Retina (tissue), 1 donor: Measurements from ENCODE around the gene PRR3.
"Not testable (repeated sequence)": the region's sequence is repeated elsewhere in the genome, so short reads cannot be mapped to it uniquely, and the experiment has no call there.

ENCODE experiments used
- DNase-seq: peaks from one replicate; pipeline ENCODE4 v3.0.0-alpha.2; 2016

The PRR3 gene, protein sequence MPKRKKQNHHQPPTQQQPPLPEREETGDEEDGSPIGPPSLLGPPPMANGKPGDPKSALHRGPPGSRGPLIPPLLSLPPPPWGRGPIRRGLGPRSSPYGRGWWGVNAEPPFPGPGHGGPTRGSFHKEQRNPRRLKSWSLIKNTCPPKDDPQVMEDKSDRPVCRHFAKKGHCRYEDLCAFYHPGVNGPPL

DNA sequence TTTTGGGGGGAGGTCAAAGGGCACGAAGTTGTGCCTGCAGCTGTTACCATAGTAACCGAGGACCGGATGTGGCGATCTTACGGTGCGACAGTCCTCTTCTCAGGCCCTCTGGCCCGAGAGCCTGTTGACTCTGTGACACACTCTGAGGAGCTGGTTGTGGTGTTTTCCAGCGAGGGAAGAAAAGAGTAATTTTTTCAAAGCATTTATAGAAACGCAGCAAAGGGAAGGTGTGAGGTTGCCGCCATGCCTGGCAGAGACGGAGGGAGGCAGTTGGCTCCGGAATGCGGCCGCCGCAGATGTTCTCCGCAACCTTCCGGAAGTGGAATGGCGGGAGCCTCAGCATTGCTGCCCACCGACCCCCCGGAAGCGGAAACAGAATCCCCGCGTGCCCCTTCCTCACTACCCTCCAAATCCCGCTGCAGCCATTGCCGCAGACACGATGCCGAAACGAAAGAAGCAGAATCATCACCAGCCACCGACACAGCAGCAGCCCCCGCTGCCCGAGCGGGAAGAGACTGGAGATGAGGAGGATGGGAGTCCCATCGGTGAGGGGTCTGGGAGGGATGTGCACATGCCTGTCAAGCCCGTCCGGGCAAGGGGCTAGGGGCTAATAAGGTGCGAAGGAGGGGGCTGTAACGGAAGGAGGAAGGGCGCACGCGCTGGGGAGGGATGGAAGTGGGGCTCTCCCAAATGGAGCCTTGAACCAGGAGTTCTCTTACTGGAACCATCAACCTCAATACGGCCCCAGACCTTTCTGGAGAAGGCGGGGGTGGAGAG is at the start of gene PRR3:
Gene PRR3, plus strand, starts transcription at position 390 of the 777 bp plus-strand sequence. Its CDS starts 50 bp downstream, at position 440.
- peak; percentile 99 for DNase-seq

DNA sequence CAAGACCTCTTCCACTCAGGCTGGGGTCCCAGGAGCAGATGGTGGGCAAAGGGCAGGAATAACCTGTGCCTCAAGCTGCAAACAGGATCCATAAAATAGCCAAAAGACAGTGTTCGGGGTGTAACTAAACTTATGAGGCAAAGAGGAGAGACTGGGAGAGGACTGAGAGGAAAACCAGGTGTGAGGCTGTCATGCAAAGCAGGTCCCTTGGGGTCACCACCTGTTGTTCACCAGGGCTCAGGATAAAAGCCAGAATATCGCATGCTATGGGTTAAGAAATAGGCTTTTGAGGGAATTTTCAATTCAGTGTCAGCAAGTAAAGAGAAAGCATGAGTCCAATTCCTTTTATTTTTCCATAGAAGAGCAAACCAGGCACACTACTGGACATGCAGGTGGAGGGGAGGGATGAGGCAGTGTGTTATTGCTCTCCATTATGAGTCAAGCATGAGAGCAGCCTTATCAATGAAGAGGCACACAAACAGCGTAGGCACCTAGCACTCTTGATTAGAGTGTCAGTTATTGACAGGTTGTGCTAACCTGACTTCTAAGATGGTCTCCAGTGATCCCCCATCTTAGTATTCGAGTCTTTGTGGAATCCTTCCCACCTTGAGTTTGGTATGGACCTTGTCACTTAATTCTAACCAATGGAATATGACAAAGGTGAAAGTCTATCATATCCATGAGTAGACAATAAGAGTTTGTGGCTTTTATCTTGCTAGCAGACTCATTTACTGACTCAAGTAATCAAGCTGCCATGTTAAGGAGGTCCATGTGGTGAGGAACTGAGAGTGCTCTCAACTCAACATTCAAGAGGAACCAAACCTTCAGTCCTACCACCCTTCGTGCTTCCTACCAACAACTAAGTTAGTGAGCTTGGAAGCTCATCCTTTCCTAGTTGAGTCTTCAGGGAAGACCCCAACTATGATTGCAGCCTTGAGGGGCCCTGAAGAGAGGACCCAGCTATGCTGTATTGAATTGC is 49.0 kb upstream of the PRR3 start:
- no peak for DNase-seq

DNA sequence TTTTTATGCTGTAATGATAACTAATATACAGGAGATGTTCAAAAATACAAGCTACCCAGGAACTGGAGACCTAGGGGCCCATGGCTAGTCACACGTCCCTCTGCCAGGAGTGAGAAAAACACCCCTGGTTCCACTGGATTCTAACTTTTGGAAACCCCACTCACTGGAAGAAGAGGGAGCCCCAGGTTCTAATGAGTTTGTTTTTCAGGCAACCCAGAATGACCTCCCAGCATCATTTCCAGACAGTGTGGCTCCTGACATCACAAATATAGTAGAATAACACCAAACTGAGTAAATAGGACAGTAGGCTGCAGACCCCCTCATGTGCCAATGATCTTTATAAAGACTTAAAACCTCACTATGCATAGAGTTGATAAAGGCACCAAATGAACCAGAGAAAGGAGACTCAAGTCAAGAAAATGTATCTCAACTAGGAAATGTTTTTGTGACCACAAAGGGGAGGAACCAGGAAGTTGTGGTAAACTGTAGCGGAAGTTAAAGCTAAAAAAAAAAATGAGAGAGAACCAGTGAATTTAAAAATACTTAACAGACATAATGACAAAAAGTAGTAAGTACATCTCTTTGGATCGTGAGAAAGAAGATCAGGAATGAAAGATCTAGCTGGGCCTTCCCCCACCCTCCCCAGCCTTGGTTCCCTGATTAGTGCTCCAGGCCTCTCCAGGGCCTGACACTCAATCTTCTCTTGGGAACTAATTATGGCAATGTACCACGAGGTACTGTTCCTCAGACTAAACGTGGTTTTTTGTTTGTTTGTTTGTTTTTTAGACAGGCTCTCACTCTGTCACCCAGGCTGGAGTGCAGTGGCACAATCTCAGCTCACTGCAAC is 48.0 kb upstream of the PRR3 start:
- DNase-seq = no peak

DNA sequence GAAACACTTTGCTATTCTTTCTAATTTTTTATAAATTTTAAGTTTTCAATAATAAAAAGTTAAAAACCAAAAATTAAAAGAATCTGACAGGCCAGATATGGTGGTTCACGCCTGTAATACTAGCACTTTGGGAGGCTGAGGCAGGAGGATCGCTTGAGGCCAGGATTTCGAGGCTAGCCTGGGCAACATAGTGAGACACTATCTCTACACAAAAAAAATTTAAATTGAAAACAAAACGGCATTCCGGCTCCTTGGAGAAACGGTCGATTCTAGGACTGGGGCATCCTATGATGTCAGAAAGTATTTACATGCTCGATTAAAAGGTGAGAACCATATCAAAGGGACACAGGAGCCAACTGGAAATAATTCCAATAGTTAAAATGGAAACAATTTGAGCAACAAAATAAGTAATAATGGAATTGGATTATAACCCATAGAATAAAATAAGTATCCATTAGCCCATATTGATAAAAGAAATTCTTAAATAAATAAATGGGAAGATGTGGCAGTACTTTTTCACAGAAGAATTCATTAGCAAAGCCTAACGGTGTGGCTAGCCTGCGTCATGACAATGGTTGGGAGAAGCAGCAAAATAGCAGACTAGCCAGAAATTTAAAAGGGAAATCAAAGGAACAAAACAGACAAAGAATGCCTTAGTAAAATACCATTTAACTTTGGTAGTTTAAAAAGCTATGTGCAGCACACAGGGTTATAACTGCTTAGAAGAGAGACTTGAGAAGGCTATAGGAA is 46.5 kb upstream of the PRR3 start:
- no peak for DNase-seq

DNA sequence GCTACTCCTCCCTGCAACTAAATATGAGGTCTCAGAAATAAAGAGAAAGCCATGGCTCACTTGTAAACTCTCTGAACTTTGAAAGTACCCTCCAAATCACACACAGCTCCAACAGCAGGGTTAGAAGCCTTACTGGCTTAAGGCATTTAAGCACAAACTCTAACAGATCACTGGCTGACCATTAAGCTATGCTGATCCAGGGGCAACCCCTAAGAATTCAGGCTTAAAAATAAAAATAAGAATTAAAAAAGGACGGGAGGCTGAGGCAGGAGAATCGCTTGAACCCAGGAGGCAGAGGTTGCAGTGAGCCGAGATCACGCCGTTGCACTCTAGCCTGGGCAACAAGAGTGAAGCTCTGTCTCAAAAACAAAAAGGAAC is 45.9 kb upstream of the PRR3 start:
- DNase-seq = no peak

DNA sequence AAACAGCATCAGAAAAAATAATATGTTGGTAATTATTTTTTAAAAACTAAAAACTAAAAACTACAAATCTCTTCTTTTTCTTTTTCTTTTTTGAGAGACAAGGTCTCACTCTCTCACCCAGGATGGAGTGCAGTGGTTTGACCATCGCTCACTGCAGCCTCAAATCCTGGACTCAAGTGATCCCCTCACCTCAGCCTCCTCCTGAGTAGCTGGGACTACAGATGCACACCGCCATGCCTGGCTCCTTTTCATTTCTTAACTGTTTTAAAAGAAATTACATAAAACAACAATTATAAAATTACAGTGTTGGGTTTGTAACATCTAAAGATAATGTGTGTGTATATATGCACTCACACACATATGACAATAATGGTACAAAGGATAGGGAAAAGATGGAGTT is 43.6 kb upstream of the PRR3 start:
- DNase-seq = no peak

DNA sequence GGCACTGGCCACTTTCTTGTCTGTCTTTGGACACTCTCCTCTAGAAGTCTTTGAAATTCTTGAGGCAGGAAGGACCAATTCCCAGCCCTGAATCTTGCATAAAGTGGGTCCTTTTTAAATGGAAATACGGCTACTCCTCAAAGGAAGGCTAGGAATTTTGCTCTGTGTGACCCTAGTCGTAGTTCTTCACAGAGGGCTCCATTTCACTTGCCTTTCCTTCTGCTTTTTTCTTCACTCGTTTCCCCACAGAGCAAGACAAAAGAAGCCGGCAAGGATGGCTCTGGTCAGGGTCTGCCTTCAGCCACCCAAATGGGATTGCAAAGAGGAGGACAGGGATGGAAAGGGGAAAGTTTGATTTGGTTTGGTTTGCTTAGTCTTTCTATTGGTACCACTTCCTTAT is 42.0 kb upstream of the PRR3 start:
- DNase-seq = no peak

DNA sequence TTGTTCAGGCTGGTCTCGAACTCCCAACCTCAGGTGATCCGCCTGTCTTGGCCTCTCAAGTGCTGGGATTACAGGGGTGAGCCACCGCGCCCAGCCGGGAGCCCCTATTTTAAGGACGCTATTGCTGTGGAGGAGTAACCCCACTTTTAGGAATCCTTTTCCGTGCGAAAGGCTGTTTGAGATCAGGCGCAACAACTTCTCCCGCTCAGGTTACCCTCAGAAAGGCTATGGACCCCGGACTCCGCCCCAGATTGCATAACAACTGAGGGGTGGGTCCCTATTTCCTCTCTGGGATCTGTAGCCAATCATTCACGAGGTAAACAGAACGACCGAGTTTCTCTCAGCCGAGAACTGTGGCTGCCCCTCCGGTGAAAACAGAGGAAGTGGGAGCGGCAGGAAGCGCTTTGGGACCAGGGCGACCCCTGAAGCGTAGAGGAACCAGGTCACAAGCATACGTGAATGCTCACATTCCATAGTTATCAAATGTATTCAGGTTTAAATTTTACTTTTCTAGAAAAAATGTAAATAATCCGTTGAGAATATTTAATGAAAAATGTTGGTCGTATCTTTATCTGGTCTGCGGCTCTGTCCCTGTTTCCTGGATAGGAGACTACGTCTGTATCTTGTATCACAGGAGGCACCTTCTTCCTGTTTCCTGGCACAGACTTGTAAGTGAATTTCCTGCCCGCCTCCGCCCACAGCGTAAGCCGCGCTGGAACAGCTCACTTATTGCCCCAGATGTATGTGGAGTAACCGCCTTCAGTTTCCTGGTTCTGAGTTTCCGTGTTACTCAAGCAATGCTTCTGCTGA is 40.9 kb upstream of the PRR3 start:
- peak; percentile 77 for DNase-seq

DNA sequence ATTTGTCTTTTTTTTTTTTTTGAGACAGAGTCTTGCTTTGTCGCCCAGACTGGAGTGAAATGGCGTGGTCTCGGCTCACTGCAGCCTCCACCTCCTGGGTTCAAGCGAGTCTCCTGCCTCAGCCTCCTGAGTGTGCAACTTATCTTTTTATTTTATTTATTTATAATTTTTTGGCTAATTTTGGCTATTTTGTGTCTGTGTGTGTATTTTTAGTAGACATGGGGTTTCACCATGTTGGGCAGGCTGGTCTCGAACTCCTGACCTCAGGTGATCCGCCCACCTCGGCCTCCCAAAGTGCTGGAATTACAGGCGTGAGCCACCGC is 40.4 kb upstream of the PRR3 start:
- DNase-seq = not testable (repeated sequence)

DNA sequence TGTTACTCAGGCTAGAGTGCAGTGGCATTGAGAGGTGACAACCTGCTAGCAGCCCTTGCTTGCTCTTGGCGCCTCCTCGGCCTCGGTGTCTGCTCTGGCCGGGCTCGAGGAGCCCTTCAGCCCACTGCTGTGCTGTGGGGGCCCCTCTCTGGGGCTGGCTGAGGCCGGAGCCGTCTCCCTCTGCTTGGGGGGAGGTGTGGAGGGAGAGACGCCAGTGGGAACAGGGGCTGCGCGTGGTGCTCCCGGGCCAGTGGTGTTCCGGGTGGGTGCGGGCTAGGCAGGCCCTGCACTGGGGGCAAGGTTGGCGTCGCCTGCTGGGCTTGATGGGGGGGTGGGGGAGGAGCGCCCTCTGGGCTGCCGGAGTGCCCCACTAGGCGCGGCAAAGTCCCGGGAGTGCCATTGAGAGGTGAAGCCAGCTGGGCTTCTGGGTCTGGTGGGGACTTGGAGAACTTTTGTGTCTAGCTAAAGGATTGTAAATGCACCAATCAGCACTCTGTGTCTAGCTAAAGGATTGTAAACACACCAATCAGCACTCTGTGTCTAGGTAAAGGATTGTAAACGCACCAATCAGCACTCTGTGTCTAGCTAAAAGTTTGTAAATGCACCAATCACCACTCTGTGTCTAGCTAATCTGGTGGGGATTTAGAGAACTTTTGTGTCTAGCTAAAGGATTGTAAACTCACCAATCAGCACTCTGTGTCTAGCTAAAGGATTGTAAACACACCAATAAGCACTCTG is 39.2 kb upstream of the PRR3 start:
- DNase-seq = not testable (repeated sequence)

DNA sequence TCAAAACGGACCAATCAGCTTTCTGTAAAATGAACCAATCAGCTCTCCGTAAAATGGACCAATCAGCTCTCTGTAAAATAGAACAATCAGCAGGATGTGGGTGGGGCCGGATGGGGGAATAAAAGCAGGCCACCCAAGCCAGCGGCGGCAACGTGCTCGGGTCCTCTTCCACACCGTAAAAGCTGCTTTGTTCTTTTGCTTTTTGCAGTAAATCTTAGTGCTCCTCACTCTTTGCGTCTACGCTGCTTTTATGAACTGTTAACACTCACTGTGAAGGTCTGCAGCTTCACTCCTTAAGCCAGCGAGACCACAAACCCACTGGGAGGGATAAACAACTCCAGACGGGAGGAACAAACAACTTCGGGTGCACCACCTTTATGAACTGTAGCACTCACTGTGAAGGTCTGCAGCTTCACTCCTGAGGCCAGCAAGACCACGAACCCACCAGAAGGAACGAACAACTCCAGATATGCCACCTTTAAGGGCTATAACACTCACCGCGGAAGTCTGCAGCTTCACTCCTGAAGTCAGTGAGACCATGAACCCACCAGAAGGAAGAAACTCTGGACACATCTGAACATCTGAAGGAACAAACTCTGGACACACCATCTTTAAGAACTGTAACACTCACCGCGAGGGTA is 38.5 kb upstream of the PRR3 start:
- DNase-seq = not testable (repeated sequence)

DNA sequence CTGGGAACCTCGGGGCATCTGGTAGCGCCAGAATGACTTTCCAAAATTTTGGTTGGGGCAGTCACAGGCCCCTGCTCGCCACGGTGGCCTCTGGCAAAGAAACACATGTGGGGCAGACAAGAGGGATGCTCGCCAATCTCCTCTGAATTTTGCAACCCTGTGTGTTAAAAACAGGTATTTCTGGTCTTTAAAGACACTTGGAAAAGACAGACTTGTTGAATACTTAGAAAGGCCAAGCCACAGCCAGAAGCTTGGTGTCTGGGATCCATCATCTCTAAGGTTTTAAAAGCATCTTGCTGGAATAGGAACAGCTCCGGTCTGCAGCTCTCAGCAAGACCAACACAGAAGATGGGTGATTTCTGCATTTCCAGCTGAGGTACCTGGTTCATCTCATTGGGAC is 36.6 kb upstream of the PRR3 start:
- no peak for DNase-seq

DNA sequence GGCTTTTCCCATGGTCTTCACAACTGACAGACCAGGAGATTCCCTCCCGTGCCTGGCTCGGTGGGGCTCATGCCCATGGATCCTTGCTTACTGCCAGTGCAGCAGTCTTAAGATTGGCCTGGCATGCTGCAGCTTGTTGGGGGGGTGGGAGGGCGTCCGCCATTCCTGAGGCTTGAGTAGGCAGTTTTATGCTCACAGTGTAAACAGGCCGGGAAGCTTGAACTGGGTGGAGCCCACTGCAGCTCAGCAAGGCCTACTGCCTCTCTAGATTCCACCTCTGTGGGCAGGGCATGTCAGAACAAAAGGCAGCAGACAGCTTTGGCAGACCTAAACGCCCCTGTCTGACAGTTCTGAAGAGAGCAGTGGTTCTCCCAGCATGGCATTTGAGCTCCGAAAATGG is 36.0 kb upstream of the PRR3 start:
- DNase-seq = not testable (repeated sequence)

DNA sequence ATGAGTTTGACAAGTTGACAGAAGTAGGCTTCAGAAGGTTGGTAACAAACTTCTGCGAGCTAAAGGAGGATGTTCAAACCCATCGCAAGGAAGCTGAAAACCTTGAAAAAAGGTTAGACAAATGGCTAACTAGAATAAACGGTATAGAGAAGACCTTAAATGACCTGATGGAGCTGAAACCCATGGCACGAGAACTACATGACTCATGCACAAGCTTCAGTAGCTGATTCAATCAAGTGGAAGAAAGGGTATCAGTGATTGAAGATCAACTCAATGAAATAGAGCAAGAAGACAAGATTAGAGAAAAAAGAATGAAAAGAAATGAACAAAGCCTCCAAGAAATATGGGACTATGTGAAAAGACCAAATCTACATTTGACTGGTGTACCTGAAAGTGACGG is 35.1 kb upstream of the PRR3 start:
- DNase-seq = not testable (repeated sequence)

DNA sequence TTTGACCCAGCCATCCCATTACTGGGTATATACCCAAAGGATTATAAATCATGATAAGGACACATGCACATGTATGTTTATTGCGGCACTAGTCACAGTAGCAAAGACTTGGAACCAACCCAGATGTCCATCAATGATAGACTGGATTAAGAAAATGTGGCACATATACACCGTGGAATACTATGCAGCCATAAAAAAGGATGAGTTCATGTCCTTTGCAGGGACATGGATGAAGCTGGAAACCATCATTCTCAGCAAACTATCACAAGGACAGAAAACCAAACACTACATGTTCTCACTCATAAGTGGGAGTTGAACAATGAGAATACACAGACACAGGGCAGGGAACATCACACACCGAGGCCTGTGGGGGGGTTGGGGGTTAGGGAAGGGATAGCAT is 30.7 kb upstream of the PRR3 start:
- not testable (repeated sequence) for DNase-seq

DNA sequence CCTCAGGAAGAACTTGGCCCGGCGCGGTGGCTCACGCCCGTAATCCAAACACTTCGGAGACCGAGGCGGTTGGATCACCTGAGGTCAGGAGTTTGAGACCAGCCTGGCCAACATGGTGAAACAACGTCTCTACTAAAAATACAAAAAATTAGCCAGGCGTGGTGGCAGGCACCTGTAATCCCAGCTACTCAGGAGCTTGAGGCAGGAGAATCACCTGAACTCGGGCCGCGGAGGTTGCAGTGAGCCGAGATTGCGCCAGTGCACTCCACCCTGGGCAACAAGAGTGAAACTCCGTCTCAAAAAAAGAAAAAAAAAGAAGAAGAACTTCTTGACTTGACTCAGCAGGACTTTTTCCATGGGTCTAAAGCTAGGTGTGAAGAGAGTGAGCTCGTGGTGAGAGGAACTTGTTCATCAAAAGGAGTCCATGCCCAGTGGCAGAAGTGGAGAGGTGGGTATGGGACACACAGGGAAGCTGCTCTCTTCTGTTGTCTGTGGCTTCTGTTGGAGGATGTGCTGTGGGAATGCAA is 27.7 kb upstream of the PRR3 start:
- DNase-seq = not testable (repeated sequence)

DNA sequence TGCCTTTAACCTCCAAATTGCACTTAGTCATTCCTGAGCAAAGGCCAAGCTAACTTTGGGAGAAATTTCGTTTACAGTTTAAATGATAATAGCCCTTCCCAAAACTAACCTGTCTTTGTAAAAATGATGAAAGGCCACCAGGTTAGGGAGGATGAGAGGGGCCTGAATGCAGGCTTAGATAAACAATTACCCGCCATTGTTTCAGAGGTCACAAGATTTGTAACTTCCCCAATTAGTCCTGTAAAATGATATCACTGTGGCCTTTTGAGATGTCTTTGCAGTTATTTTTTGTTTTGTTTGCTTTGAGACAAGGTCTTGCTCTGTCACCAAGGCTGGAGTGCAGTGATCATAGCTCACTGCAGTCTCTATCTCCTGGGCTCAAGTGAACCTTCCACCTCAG is 27.1 kb upstream of the PRR3 start:
- DNase-seq = no peak

DNA sequence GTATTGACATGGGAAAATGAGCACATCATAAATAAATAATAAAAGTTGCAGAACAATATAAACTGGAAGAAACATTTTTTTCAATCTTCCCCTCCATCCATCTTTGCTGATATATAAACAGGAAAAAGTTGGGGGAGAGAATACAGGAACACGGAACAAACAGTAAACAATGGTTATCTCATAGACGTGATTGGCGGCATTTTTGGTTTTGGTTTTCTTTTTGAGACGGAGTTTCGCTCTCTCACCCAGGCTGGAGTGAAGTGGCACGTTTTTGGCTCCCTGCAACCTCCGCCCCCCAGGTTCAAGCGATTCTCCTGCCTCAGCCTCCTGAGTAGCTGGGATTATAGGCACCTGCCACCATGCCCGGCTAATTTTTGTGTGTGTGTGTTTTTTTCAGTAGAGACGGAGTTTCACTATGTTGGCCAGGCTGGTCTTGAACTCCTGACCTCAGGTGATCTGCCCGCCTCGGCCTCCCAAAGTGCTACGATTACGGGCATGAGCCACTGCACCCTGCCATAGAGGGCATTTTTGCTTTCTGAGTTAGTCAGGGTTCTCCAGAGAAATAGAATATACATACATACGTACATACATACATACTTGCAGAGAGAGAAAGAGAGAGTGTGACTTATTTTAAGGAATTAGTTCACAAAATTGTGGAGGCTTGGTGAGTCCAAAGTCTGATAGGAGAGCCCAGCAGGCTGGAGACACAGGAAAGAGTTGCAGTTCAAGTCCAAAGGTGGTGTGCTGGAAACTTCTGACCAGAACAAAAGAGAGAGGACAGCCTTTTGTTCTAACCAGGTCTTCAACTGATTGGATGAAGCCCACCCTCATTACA is 23.4 kb upstream of the PRR3 start:
- no peak for DNase-seq

DNA sequence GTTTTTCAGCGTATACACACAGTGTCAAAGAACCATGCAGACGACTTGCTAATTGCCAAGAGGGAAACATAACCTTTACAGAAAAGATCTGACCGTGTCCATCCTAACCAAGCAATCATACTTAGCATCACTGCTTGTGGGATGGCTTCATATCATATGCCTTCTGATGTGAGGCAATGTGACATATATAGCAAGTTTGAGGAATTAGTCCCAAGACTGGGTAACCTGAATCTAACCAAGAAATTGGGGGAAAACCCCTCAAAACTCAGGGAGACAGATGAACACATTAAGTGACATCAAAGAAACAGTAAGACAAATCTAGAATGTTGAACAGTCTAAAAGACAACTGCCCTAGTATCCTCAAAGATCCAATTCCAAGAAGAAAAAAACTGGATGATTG is 19.2 kb upstream of the PRR3 start:
- no peak for DNase-seq
